NCI-H1417 treated with DMSO at 0.1 percent for 48 hours (cell line): ENCODE data around the gene TIMM17A.
"Not testable (repeated sequence)": the region's sequence is repeated elsewhere in the genome, so short reads cannot be mapped to it uniquely, and the experiment has no call there.

ENCODE experiments used
- DNase-seq: peaks from one replicate; lab custom pipeline; 2025; lab: John Stamatoyannopoulos, UW

TIMM17A gene

GRCh38 chr1:202015662-202015937, 60.3 kb downstream of the TIMM17A start:
- no peak for DNase-seq

GRCh38 chr1:202016022-202016810, 60.9 kb downstream of the TIMM17A start:
- DNase-seq = no peak

GRCh38 chr1:202016811-202017748, 61.8 kb downstream of the TIMM17A start:
- DNase-seq = no peak

GRCh38 chr1:202017749-202018467, 62.6 kb downstream of the TIMM17A start:
- DNase-seq = no peak

- DNase-seq = peak; percentile 63
These were observed 63.3 kb downstream of the TIMM17A start for GRCh38 chr1:202018468-202019234.

- DNase-seq = not testable (repeated sequence)
These were observed 63.9 kb downstream of the TIMM17A start for GRCh38 chr1:202019235-202019558.
